Measurements from ENCODE around the gene ACTR1B.

DNA sequence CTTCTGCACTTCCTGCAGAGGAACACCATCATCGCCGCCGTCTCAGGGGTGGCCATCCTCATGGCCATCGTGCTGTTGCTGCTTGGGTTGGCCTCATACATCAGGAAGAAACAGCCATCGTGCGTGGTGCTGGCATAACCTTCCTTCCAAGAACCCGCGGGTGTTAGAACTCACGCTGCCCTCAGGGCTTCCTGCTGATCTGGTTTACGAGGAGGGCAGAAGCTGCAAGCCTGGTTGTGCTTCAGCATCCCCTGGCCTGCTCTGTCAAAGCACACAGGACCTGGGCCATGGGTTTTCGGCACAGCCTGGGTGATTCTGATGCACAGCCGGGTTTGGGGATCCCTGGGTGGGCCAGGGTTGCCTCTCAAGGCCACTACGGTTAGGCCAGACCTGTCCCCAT, 37.3 kb upstream of the ACTR1B start:
- TF ChIP-seq, protein P1, sequence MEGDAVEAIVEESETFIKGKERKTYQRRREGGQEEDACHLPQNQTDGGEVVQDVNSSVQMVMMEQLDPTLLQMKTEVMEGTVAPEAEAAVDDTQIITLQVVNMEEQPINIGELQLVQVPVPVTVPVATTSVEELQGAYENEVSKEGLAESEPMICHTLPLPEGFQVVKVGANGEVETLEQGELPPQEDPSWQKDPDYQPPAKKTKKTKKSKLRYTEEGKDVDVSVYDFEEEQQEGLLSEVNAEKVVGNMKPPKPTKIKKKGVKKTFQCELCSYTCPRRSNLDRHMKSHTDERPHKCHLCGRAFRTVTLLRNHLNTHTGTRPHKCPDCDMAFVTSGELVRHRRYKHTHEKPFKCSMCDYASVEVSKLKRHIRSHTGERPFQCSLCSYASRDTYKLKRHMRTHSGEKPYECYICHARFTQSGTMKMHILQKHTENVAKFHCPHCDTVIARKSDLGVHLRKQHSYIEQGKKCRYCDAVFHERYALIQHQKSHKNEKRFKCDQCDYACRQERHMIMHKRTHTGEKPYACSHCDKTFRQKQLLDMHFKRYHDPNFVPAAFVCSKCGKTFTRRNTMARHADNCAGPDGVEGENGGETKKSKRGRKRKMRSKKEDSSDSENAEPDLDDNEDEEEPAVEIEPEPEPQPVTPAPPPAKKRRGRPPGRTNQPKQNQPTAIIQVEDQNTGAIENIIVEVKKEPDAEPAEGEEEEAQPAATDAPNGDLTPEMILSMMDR (conservative IDR thresholded peaks at IDR 0.05; ENCODE audit: low read depth, low read length) = no peak
- no peak for TF ChIP-seq EZH2 (IDR thresholded peaks at IDR 0.05; ENCODE audit: borderline replicate concordance, low read depth, low read length, poor library complexity, severe bottlenecking)

Data from A673 (cell line).